Mesendoderm (in vitro differentiated cells): Measurements from ENCODE around the gene PPP2R2C.

Source experiments
- DNase-seq: peaks from one replicate; pipeline ENCODE4 v3.0.0; 2013
- H2AK5ac ChIP-seq: 2 replicates; pipeline ENCODE4 v1.6.1; 2013; ENCODE audit warnings: low read length, inconsistent platforms
- H2BK120ac ChIP-seq: 2 replicates; pipeline ENCODE4 v1.6.1; 2013; ENCODE audit warnings: low read depth, mild to moderate bottlenecking, low read length, moderate library complexity, mixed read lengths
- H2BK15ac ChIP-seq: replicated peaks from 2 replicates; pipeline ENCODE4 v1.6.1; 2013; ENCODE audit warnings: low read depth, mild to moderate bottlenecking, moderate library complexity
- H2BK5ac ChIP-seq: 2 replicates; pipeline ENCODE4 v1.6.1; 2013; ENCODE audit warnings: low read length, inconsistent platforms
- H3K18ac ChIP-seq: 2 replicates; pipeline ENCODE4 v1.6.1; 2013; ENCODE audit warnings: mild to moderate bottlenecking, low read length, mixed read lengths
- H3K23ac ChIP-seq: one replicate; pipeline ENCODE4 v1.6.1; 2013; ENCODE audit warnings: low read length
- H3K27ac ChIP-seq: 2 replicates; pipeline ENCODE4 v1.5.1; 2013; ENCODE audit warnings: low read depth, mild to moderate bottlenecking, inconsistent platforms, low read length, moderate library complexity
- H3K27me3 ChIP-seq: 2 replicates; pipeline ENCODE4 v1.6.1; 2013; ENCODE audit warnings: low read length, control low read depth, mild to moderate bottlenecking, inconsistent platforms; ENCODE audit not compliant: insufficient read depth, poor library complexity
- H3K36me3 ChIP-seq: 2 replicates; pipeline ENCODE4 v1.6.1; 2013; ENCODE audit warnings: low read length, inconsistent platforms; ENCODE audit not compliant: control insufficient read depth, insufficient read depth
- H3K4ac ChIP-seq: one replicate; pipeline ENCODE4 v1.6.1; 2013; ENCODE audit warnings: low read depth, mild to moderate bottlenecking, low read length, moderate library complexity
- H3K4me1 ChIP-seq: 2 replicates; pipeline ENCODE4 v1.6.1; 2013; ENCODE audit warnings: low read depth, low read length, inconsistent platforms; ENCODE audit not compliant: control insufficient read depth
- H3K4me2 ChIP-seq: 2 replicates; pipeline ENCODE4 v1.6.1; 2013; ENCODE audit warnings: low read length
- H3K4me3 ChIP-seq: 2 replicates; pipeline ENCODE4 v1.5.1; 2013; ENCODE audit warnings: mild to moderate bottlenecking, low read length
- H3K56ac ChIP-seq: one replicate; pipeline ENCODE4 v1.6.1; 2013; ENCODE audit warnings: low read length
- H3K79me1 ChIP-seq: 2 replicates; pipeline ENCODE4 v1.6.1; 2013; ENCODE audit warnings: low read length, inconsistent platforms
- H3K79me2 ChIP-seq: 2 replicates; pipeline ENCODE4 v1.6.1; 2013; ENCODE audit warnings: mild to moderate bottlenecking, low read length; ENCODE audit not compliant: control insufficient read depth, insufficient read depth
- H3K9ac ChIP-seq: 2 replicates; pipeline ENCODE4 v1.6.1; 2013; ENCODE audit warnings: low read length, inconsistent platforms
- H4K5ac ChIP-seq: one replicate; pipeline ENCODE4 v1.6.1; 2013; ENCODE audit warnings: low read length
- H4K8ac ChIP-seq: one replicate; pipeline ENCODE4 v1.6.1; 2013; ENCODE audit warnings: low read depth, mild to moderate bottlenecking, control low read depth, low read length, moderate library complexity
- WGBS: extraction: QIAGEN DNeasy Blood & Tissue Kit; methylation state at CpG from one replicate; pipeline ENCODE4 v1.1.7; 2013; ENCODE audit warnings: low lambda C conversion rate, missing lambda C conversion rate; ENCODE audit not compliant: insufficient coverage; ENCODE audit errors: extremely low coverage; 5-methylcytosine and 5-hydroxymethylcytosine counted together

PPP2R2C gene

DNA sequence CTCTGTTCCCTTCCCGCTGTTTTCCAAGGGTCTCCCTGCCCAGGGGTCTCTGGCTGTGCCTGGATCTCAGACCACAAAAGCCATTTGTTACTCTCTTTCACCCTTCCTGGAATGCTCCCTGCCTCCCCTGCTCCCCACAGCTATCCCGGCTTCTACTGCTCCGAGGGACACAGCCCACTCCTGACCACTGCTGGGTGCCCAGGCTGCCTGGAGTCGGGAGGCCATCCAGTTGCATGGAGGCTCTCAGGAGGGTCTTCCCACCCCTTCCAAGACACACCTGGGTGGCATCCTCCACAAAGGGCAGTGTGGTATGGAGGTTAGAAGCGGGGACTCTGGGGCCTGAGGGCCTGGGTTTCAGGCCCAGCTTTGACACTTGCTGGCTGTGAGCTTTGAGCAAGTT, 101.1 kb downstream of the PPP2R2C start:
- H4K5ac ChIP-seq = no peak overlapping the region
- H2AK5ac ChIP-seq = no peak overlapping the region
- no peak overlapping the region for H3K4me3 ChIP-seq
- H3K9ac ChIP-seq = no peak overlapping the region
- no peaks in the 10 kb centered on the region for H3K79me1 ChIP-seq
- H3K4me2 ChIP-seq = no peak overlapping the region
- no peak overlapping the region for H3K23ac ChIP-seq
- no peak overlapping the region for H3K27ac ChIP-seq
- no peaks in the 10 kb centered on the region for H3K36me3 ChIP-seq
- no peak overlapping the region for H2BK5ac ChIP-seq
- H3K4me1 ChIP-seq = no peaks in the 10 kb centered on the region
- no peak overlapping the region for H2BK120ac ChIP-seq
- no CpG with 5 or more reads among the region's 5 CpGs for WGBS
- DNase-seq = no peak
- no peak overlapping the region for H3K4ac ChIP-seq
- H3K56ac ChIP-seq = no peak overlapping the region
- H3K79me2 ChIP-seq = no peaks in the 10 kb centered on the region
- H3K27me3 ChIP-seq = no peaks in the 10 kb centered on the region
- H4K8ac ChIP-seq = no peak overlapping the region
- no peak overlapping the region for H3K18ac ChIP-seq
- H2BK15ac ChIP-seq = no peak overlapping the region

- H2BK5ac ChIP-seq = no peak overlapping the region
- no peak overlapping the region for H4K5ac ChIP-seq
- no peak overlapping the region for H3K4me2 ChIP-seq
- no peak overlapping the region for H3K9ac ChIP-seq
- no peak overlapping the region for H3K4ac ChIP-seq
- H3K27me3 ChIP-seq = no peaks in the 10 kb centered on the region
- no peaks in the 10 kb centered on the region for H3K36me3 ChIP-seq
- no peak overlapping the region for H3K56ac ChIP-seq
- no peak overlapping the region for H3K18ac ChIP-seq
- H4K8ac ChIP-seq = no peak overlapping the region
- H3K79me1 ChIP-seq = no peaks in the 10 kb centered on the region
- no CpG with 5 or more reads among the region's 17 CpGs for WGBS
- H3K79me2 ChIP-seq = no peaks in the 10 kb centered on the region
- H2BK15ac ChIP-seq = no peak overlapping the region
- H3K23ac ChIP-seq = no peak overlapping the region
- no peak overlapping the region for H2BK120ac ChIP-seq
- peak; percentile 42 for DNase-seq
- H2AK5ac ChIP-seq = no peak overlapping the region
- no peak overlapping the region for H3K27ac ChIP-seq
- H3K4me1 ChIP-seq = no peaks in the 10 kb centered on the region
- no peak overlapping the region for H3K4me3 ChIP-seq
Measured at GRCh38 chr4:6369924-6370645, 102.3 kb downstream of the PPP2R2C start.

DNA sequence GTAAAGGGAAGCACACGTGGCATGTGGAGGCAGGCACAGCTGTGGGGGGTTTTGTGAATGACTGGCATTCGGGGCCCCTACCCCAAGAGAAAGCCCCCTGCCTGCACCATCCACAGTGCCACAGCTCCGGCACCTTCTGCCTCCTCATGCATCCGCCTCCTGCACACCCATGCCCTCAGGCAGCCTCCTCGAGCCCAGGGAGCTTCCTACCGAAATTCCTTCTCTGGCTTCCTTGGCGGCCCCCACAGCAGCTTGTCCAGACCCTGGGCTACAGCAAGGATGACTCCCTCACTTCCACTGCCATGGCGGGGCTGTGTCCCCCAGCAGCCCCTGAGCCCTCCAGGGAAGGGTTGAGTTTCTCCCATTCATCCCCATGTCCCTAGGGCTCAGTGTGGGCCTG, 102.9 kb downstream of the PPP2R2C start:
- Histone ChIP-seq H3K4me3 (no peak overlapping the region), H2BK120ac (no peak overlapping the region), H3K27ac (no peak overlapping the region), H3K36me3 (no peaks in the 10 kb centered on the region), H3K9ac (no peak overlapping the region), H3K18ac (no peak overlapping the region), H4K8ac (no peak overlapping the region), H4K5ac (no peak overlapping the region), H3K4ac (no peak overlapping the region), H3K4me2 (no peak overlapping the region), H3K56ac (no peak overlapping the region), H3K79me2 (no peaks in the 10 kb centered on the region), H3K23ac (no peak overlapping the region), H3K27me3 (no peaks in the 10 kb centered on the region), H2AK5ac (no peak overlapping the region), H3K79me1 (no peaks in the 10 kb centered on the region), H2BK15ac (no peak overlapping the region), H3K4me1 (no peaks in the 10 kb centered on the region), H2BK5ac (no peak overlapping the region)
- DNase-seq = no peak
- no CpG with 5 or more reads among the region's 8 CpGs for WGBS

DNA sequence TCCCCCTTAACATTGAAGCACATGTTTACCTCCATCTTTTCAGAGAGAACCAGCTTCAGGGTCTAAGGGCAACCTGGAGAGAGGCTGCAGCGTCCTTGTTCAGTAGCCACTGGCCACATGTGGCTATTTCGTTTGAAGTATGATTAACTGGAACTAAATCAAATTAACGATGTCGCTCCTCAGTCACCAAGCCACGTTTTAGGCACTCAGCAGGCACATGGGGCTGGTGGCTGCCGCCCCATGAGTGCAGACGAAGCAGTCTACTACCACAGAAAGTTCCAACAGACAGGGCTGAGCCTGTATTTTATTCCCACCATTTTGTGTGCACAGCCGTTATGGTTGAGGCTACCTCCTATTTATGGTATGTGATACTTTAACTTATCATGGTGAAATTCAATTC, 103.4 kb downstream of the PPP2R2C start:
- Histone ChIP-seq H3K4me2 (no peak overlapping the region), H3K9ac (no peak overlapping the region), H3K4me3 (no peak overlapping the region), H2BK120ac (no peak overlapping the region), H4K8ac (no peak overlapping the region), H3K79me1 (no peaks in the 10 kb centered on the region), H3K79me2 (no peaks in the 10 kb centered on the region), H3K36me3 (no peaks in the 10 kb centered on the region), H3K4ac (no peak overlapping the region), H3K18ac (no peak overlapping the region), H3K27me3 (no peaks in the 10 kb centered on the region), H3K56ac (no peak overlapping the region), H2BK5ac (no peak overlapping the region), H3K23ac (no peak overlapping the region), H3K27ac (no peak overlapping the region), H2BK15ac (no peak overlapping the region), H2AK5ac (no peak overlapping the region), H3K4me1 (no peaks in the 10 kb centered on the region), H4K5ac (no peak overlapping the region)
- no peak for DNase-seq
- no CpG with 5 or more reads among the region's 8 CpGs for WGBS

- Histone ChIP-seq H4K5ac (no peak overlapping the region), H3K27ac (no peak overlapping the region), H3K27me3 (no peaks in the 10 kb centered on the region)
Measured at GRCh38 chr4:6368601-6369000, 103.8 kb downstream of the PPP2R2C start.

GRCh38 chr4:6368096-6368495, 104.3 kb downstream of the PPP2R2C start:
- no peak overlapping the region for H2BK5ac ChIP-seq
- H2BK15ac ChIP-seq = no peak overlapping the region
- no peak overlapping the region for H3K56ac ChIP-seq
- no peak overlapping the region for H3K18ac ChIP-seq
- H3K23ac ChIP-seq = no peak overlapping the region
- no peak overlapping the region for H2AK5ac ChIP-seq
- H3K4me2 ChIP-seq = no peak overlapping the region
- WGBS = no CpG with 5 or more reads among the region's 10 CpGs
- H3K27ac ChIP-seq = no peak overlapping the region
- H4K8ac ChIP-seq = no peak overlapping the region
- H3K4me3 ChIP-seq = no peak overlapping the region
- H4K5ac ChIP-seq = no peak overlapping the region
- no peak overlapping the region for H3K4ac ChIP-seq
- H3K4me1 ChIP-seq = no peaks in the 10 kb centered on the region
- no peaks in the 10 kb centered on the region for H3K79me2 ChIP-seq
- DNase-seq = no peak
- no peak overlapping the region for H3K9ac ChIP-seq
- no peaks in the 10 kb centered on the region for H3K36me3 ChIP-seq
- no peaks in the 10 kb centered on the region for H3K27me3 ChIP-seq
- H2BK120ac ChIP-seq = no peak overlapping the region
- H3K79me1 ChIP-seq = no peaks in the 10 kb centered on the region

More at GRCh38 chr4:6368601-6369000, 103.8 kb downstream of the PPP2R2C start:
- no peak overlapping the region for H3K4ac ChIP-seq
- H2BK120ac ChIP-seq = no peak overlapping the region
- DNase-seq = no peak
- H3K18ac ChIP-seq = no peak overlapping the region
- H3K4me2 ChIP-seq = no peak overlapping the region
- H3K9ac ChIP-seq = no peak overlapping the region
- H2BK5ac ChIP-seq = no peak overlapping the region
- no peak overlapping the region for H2BK15ac ChIP-seq
- H3K56ac ChIP-seq = no peak overlapping the region
- H3K79me2 ChIP-seq = no peaks in the 10 kb centered on the region
- H3K79me1 ChIP-seq = no peaks in the 10 kb centered on the region
- WGBS = no CpG with 5 or more reads among the region's 12 CpGs
- no peak overlapping the region for H3K23ac ChIP-seq
- no peaks in the 10 kb centered on the region for H3K4me1 ChIP-seq
- H3K4me3 ChIP-seq = no peak overlapping the region
- H2AK5ac ChIP-seq = no peak overlapping the region
- H4K8ac ChIP-seq = no peak overlapping the region
- no peaks in the 10 kb centered on the region for H3K36me3 ChIP-seq
